GM21717 (cell line): Measurements from ENCODE around the gene GRID2IP.

ENCODE experiments used
- ATAC-seq: cut with Tn5 transposase; IDR thresholded peaks from one replicate; pipeline ENCODE4 v1.9.1; 2021; ENCODE audit warnings: mild to moderate bottlenecking, moderate library complexity; ENCODE audit not compliant: unreplicated experiment

Gene GRID2IP

GRCh38 chr7:6528401-6529130, 22.7 kb downstream of the GRID2IP start:
- no peak for ATAC-seq

GRCh38 chr7:6526997-6527378, 24.3 kb downstream of the GRID2IP start:
- no peak for ATAC-seq

GRCh38 chr7:6520163-6520981, 30.9 kb downstream of the GRID2IP start:
- ATAC-seq, result no peak

- ATAC-seq, result no peak
Measured at GRCh38 chr7:6516387-6516983, 34.8 kb downstream of the GRID2IP start.

- ATAC-seq, result no peak
Measured at GRCh38 chr7:6513541-6513940, 37.7 kb downstream of the GRID2IP start.

GRCh38 chr7:6512892-6513291, 38.4 kb downstream of the GRID2IP start:
- no peak for ATAC-seq

- ATAC-seq, result no peak
Measured at GRCh38 chr7:6510476-6511133, 40.7 kb downstream of the GRID2IP start.

GRCh38 chr7:6508950-6509349, 42.3 kb downstream of the GRID2IP start:
- ATAC-seq, result no peak

- no peak for ATAC-seq
Measured at GRCh38 chr7:6508539-6508938, 42.7 kb downstream of the GRID2IP start.

- no peak for ATAC-seq
Measured at GRCh38 chr7:6507906-6508305, 43.4 kb downstream of the GRID2IP start.

- no peak for ATAC-seq
Measured at GRCh38 chr7:6505685-6506559, 45.3 kb downstream of the GRID2IP start.

GRCh38 chr7:6504996-6505395, 46.3 kb downstream of the GRID2IP start:
- ATAC-seq, result no peak

- ATAC-seq, result no peak
Measured at GRCh38 chr7:6502886-6503285, 48.4 kb downstream of the GRID2IP start.

GRCh38 chr7:6501586-6502564, 49.4 kb downstream of the GRID2IP start:
- ATAC-seq, result no peak

GRCh38 chr7:6500691-6501090, 50.6 kb downstream of the GRID2IP start:
- no peak for ATAC-seq

- no peak for ATAC-seq
Measured at GRCh38 chr7:6497994-6498393, 53.3 kb downstream of the GRID2IP start.

- no peak for ATAC-seq
Measured at GRCh38 chr7:6497637-6497905, 53.7 kb downstream of the GRID2IP start.

- no peak for ATAC-seq
Measured at GRCh38 chr7:6496842-6497636, 54.2 kb downstream of the GRID2IP start.
